Endodermal cell (in vitro differentiated cells): ENCODE measurements around the gene PRUNE2. TPM values are rescaled to one million over a fixed set of nuclear protein-coding genes. Genes with fewer than 3 reads are reported as not detected.

Experiments
- DNase-seq: peaks from one replicate; pipeline ENCODE4 v3.0.0-alpha.2; 2017
- H3K27ac ChIP-seq: 2 replicates; pipeline ENCODE4 v1.5.1; 2013; ENCODE audit warnings: mild to moderate bottlenecking, low read depth, low read length, moderate library complexity
- H3K27me3 ChIP-seq: 2 replicates; pipeline ENCODE4 v1.6.1; 2013; ENCODE audit warnings: mild to moderate bottlenecking, low read length, moderate library complexity; ENCODE audit not compliant: insufficient read depth, control insufficient read depth, poor library complexity, severe bottlenecking
- H3K36me3 ChIP-seq: 2 replicates; pipeline ENCODE4 v1.7.0; 2013; ENCODE audit warnings: mild to moderate bottlenecking, low read length, moderate library complexity; ENCODE audit not compliant: control insufficient read depth, insufficient read depth
- H3K4me1 ChIP-seq: one replicate; pipeline ENCODE4 v1.7.0; 2013; ENCODE audit warnings: low read length; ENCODE audit not compliant: control insufficient read depth, insufficient read depth
- H3K4me3 ChIP-seq: 2 replicates; pipeline ENCODE4 v1.5.1; 2013; ENCODE audit warnings: mild to moderate bottlenecking, low read length, moderate library complexity
- H3K9ac ChIP-seq: 2 replicates; pipeline ENCODE4 v1.6.1; 2013; ENCODE audit warnings: mild to moderate bottlenecking, low read length, moderate library complexity; ENCODE audit not compliant: poor library complexity, severe bottlenecking; ENCODE audit errors: extremely low read depth
- H3K9me3 ChIP-seq: 2 replicates; pipeline ENCODE4 v1.6.1; 2013; ENCODE audit warnings: mild to moderate bottlenecking, low read length, moderate library complexity; ENCODE audit not compliant: control insufficient read depth
- H3K27ac Mint-ChIP-seq: 2 replicates; pipeline ENCODE4 v1.8.0; 2020; ENCODE audit warnings: mixed read lengths
- H3K27me3 Mint-ChIP-seq: 2 replicates; pipeline ENCODE4 v1.8.0; 2021; ENCODE audit warnings: mild to moderate bottlenecking, mixed read lengths; ENCODE audit not compliant: insufficient read depth
- H3K36me3 Mint-ChIP-seq: 2 replicates; pipeline ENCODE4 v1.8.0; 2020; ENCODE audit warnings: low read depth, mixed read lengths
- H3K4me1 Mint-ChIP-seq: 2 replicates; pipeline ENCODE4 v1.8.0; 2020; ENCODE audit warnings: mixed read lengths
- H3K4me3 Mint-ChIP-seq: 2 replicates; pipeline ENCODE4 v1.8.0; 2020; ENCODE audit warnings: mild to moderate bottlenecking, moderate library complexity, mixed read lengths
- H3K9me3 Mint-ChIP-seq: 2 replicates; pipeline ENCODE4 v1.8.0; 2020; ENCODE audit warnings: mild to moderate bottlenecking, mixed read lengths
- WGBS, 2 experiments: methylation state at CpG; one replicate each; pipeline versions ENCODE4 v1.1.5 to v1.1.7; 2013; ENCODE audit warnings: missing lambda C conversion rate in 2 of 2, mixed read lengths in 1 of 2; ENCODE audit not compliant: insufficient coverage in 1 of 2, insufficient read length in 1 of 2; 5-methylcytosine and 5-hydroxymethylcytosine counted together
- total RNA-seq, 2 donors: library from RNA; stranded (reverse); fragmentation: NEBNext Ultra II Directional in 1 of 2; extraction: Animal tissue kit (Norgen Biotek cat#: 25700) in 1 of 2; gene quantifications; 2 replicates in 1 of 2; 3 replicates in 1 of 2; pipeline ENCODE4 v1.2.1, GENCODE V29; 2021
- TF ChIP-seq, protein P1 (sequence below): fragments of 200-600 bp; sonication (generic); conservative IDR thresholded peaks from 2 replicates; pipeline ENCODE4 v1.5.0; 2021; ENCODE audit warnings: antibody characterized with exemption, mild to moderate bottlenecking

Gene PRUNE2
- total RNA-seq, 2 donors from 2014 or later = 4.1 to 6.8 TPM

DNA sequence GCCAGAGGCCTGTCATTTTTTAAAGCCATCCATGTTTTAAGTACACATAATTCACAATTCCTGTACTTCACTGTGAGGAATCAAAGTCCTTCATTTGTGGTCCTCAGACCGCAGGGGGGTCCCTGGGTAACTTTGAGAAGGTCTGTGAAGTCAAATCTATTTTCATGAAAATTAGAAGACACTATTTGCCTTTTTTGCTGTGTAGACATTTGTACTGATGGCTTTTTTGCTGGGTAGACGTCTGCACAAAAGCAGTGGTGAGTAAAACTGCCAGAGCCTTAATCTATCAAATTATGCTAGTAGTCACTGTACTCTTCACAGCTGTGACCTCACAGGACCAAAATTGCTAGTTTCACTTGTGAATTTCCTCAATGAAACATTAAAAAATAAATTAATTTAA is 25.7 kb downstream of the PRUNE2 start:
- TF ChIP-seq, protein P1, sequence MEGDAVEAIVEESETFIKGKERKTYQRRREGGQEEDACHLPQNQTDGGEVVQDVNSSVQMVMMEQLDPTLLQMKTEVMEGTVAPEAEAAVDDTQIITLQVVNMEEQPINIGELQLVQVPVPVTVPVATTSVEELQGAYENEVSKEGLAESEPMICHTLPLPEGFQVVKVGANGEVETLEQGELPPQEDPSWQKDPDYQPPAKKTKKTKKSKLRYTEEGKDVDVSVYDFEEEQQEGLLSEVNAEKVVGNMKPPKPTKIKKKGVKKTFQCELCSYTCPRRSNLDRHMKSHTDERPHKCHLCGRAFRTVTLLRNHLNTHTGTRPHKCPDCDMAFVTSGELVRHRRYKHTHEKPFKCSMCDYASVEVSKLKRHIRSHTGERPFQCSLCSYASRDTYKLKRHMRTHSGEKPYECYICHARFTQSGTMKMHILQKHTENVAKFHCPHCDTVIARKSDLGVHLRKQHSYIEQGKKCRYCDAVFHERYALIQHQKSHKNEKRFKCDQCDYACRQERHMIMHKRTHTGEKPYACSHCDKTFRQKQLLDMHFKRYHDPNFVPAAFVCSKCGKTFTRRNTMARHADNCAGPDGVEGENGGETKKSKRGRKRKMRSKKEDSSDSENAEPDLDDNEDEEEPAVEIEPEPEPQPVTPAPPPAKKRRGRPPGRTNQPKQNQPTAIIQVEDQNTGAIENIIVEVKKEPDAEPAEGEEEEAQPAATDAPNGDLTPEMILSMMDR = no peak
- no peak for DNase-seq
- H3K36me3 ChIP-seq = no peaks in the 10 kb centered on the region
- Mint-ChIP-seq H3K9me3 (no peaks in the 10 kb centered on the region), H3K27ac (no peak overlapping the region), H3K4me1 (no peaks in the 10 kb centered on the region), H3K27me3 (no peaks in the 10 kb centered on the region), H3K36me3 (no peaks in the 10 kb centered on the region), H3K4me3 (no peak overlapping the region)
- H3K27me3 ChIP-seq = no peaks in the 10 kb centered on the region
- H3K9ac ChIP-seq = no peak overlapping the region
- no peak overlapping the region for H3K27ac ChIP-seq
- H3K4me1 ChIP-seq = no peaks in the 10 kb centered on the region
- no peaks in the 10 kb centered on the region for H3K9me3 ChIP-seq
- WGBS, 2 experiments = 91 to 100% methylated on average over 1 to 2 of the region's 2 CpGs
- H3K4me3 ChIP-seq = no peak overlapping the region

DNA sequence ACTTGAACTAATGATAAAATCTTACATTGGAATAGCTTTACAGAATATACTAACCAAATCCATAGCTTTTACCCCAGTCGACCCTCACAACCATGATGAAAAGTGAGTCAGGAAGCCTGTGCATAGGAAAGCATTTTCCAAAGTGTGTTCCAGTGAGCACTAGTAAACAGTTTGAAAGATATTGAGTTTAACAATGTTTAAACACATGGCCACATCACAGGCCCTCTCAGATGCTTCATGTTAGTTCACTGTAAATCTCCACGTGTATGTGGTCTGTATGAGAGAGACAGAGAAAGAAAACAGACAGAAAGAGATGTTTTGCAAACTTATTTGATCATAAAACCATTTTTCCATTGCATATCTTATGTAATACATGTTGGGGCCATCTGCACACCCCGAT is 27.0 kb downstream of the PRUNE2 start:
- Histone ChIP-seq H3K4me3 (no peak overlapping the region), H3K4me1 (no peaks in the 10 kb centered on the region), H3K36me3 (no peaks in the 10 kb centered on the region), H3K27ac (no peak overlapping the region), H3K9ac (no peak overlapping the region), H3K9me3 (no peaks in the 10 kb centered on the region), H3K27me3 (no peaks in the 10 kb centered on the region)
- H3K4me3 Mint-ChIP-seq = no peak overlapping the region
- TF ChIP-seq, protein P1 = no peak
- no peaks in the 10 kb centered on the region for H3K27me3 Mint-ChIP-seq
- H3K4me1 Mint-ChIP-seq = peaks cover 2% of the 10 kb centered on the region
- DNase-seq = no peak
- WGBS, 2 experiments = 86 to 100% methylated on average over 1 to 3 of the region's 3 CpGs
- no peaks in the 10 kb centered on the region for H3K9me3 Mint-ChIP-seq
- no peak overlapping the region for H3K27ac Mint-ChIP-seq
- no peaks in the 10 kb centered on the region for H3K36me3 Mint-ChIP-seq

DNA sequence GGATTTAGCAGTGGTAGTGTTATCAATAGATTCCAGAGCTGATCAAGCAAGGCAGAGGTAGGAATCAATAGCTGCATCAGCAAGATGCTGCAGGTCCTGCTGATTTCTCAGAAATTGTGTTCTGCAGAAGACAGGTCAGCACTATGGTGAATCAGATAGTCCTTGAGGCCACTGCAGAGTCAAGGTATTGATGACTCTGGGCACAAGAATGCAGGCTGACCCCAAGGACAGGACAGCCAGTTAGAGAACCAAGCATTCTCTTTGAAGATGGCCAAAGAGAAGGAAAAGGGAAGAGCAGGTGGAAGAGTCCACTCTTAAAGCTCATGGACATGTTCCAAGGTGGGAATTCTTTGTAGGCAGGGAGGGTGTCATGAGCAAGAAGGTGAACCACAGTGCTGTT is 28.0 kb downstream of the PRUNE2 start:
- Mint-ChIP-seq H3K4me1 (peaks cover 10% of the 10 kb centered on the region), H3K36me3 (no peaks in the 10 kb centered on the region), H3K27ac (no peak overlapping the region), H3K9me3 (no peaks in the 10 kb centered on the region), H3K4me3 (no peak overlapping the region), H3K27me3 (no peaks in the 10 kb centered on the region)
- Histone ChIP-seq H3K27ac (no peak overlapping the region), H3K4me3 (no peak overlapping the region), H3K9me3 (no peaks in the 10 kb centered on the region), H3K27me3 (no peaks in the 10 kb centered on the region), H3K4me1 (no peaks in the 10 kb centered on the region), H3K36me3 (no peaks in the 10 kb centered on the region), H3K9ac (no peak overlapping the region)
- no peak for DNase-seq
- TF ChIP-seq, protein P1 = no peak
